ENCODE data around the gene ATF7IP.

The ATF7IP gene

DNA sequence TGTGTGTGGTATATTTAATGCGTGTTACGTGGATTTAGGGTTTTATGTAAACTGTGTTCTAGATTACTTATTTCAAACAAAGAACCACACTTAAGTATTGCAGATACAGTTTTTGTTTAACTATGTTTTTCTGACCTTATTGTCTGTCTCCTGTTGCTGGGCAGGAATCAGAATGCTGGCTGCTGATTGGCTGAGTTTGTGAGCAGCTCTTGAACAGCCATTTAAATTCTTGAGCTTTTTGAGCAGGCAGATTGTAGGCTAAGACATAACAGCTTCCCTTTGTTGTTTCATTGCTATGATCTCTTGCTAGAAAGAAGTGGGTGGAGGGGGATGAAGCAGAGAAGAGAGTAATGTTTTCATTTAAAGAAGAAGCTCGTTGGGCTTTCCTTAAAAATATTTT, 52.2 kb downstream of the ATF7IP start:
- peak; percentile 64 for DNase-seq

DNA sequence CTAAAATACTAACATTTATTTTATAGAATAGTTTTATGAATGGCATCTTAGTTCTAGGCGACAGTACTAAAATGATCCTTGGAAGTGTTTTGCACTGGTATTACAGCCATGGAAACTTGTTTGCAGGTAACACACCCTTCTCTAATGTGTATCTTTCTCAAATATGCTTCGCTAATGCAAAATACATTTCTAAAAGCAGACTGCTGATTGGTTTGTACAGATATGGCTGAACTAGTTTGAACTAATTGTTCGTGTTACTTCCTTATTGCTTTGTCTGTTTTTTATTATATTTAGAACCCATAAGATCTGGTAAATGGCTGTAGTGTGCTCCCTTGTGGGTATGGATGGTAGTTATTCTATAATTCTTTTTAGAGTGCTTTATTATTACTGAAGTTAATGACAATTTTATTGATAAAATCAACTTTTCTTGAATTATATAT, 53.0 kb downstream of the ATF7IP start:
- no peak for DNase-seq

DNA sequence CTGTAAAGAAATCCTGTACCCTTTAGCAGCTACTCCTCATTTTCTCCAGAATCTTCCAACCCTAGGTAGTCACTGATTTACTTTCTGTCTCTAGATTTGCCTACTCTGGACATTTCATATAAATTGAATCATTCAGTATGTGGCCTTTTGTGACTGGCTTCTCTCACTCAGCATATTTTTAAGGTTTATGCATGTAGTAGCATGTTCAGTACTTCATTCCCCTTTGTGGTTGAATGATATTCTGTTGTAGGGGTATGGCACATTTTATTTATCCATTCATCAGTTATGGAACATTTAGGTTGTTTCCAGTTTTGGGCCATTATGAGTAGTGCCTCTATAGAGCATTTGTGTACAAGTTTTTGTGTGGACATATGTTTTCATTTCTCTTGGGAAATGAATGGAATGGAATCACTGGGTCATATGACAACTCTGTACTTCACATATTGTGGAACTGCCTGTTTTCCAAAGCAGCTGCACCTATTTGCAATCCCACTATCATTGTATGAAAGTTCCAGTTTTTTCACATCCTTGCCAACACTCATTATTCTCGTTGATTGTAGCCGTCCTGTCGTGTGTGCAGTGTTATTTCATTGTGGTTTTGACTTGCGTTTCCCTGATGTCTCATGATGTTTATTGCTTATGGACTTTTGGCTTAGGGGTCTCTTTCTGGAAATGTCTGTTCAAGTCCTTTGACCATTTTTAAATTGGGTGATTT, 57.2 kb downstream of the ATF7IP start:
- no peak for DNase-seq

DNA sequence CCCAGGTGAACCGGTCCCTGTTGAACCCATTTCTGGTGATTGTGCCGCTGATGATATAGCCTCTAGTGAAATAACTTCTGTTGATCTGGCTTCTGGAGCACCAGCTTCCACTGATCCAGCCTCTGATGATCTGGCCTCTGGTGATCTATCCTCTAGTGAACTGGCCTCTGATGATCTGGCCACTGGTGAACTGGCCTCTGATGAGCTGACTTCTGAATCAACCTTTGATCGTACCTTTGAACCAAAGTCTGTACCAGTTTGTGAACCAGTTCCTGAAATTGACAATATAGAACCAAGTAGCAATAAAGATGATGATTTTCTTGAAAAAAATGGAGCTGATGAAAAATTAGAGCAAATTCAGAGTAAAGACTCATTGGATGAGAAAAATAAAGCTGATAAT, 59.1 kb downstream of the ATF7IP start:
- no peak for DNase-seq

DNA sequence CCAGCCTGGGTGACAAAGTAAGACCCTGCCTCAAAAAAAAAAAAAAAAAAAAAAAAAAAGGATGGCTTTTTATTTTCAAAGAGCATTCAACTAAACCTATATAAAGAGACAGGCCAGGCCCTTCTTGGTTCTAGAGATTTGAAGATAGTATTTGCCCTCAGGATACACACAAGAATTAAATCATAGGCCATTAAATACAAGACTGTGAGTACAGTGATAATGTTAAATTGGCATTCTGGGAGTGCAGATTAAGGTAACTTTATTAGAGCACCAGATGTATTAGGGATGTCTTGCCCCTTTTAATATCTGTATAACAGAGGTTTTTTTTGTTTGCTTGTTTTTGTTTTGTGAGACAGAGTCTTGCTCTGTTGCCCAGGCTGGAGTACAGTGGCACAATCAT, 61.3 kb downstream of the ATF7IP start:
- DNase-seq, result no peak

DNA sequence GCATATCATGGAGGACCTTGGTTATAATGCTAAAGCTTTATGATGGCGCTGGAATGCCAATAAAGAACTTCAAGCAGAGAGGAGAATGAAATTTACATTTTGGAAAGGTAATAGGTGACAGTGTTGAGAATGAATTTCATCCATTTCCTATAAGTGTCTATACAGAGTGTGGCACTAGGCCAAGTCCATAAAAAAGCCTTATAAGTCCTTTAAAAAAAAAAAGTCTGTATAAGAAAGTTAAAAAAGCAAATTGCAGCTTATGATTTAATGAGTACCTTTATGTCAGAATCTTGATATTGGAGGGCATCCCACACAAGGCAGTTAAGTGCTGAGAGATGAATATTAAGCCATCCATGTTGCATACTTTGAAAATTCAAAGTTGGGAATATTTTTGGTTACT, 62.4 kb downstream of the ATF7IP start:
- no peak for DNase-seq

DNA sequence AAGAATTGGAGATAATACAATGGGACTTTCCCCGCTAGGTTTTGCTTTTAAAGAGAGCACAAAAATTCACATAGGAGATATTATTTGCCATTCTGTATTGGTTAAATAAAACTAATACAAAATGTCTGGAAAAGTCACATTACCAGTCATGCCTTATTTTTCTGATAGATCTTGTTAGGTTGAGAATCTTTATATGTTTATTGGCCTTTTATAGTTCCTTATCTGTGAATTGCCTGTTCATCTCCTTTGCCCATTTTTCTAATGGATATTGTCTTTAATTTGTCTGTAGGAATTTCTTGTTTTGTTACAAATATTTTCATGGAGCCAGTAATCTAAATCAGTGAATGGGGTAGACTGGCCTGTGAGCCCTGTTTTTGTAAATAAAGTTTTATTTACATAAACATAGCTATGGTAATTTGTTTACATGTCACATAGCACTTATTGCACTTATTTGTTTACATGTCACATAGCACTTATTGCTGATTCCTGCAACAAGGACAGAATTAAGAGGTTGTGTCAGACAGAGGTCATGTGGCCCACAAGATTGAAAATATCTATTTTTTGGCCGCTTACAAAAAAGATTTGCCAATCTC, 65.0 kb downstream of the ATF7IP start:
- no peak for DNase-seq

DNA sequence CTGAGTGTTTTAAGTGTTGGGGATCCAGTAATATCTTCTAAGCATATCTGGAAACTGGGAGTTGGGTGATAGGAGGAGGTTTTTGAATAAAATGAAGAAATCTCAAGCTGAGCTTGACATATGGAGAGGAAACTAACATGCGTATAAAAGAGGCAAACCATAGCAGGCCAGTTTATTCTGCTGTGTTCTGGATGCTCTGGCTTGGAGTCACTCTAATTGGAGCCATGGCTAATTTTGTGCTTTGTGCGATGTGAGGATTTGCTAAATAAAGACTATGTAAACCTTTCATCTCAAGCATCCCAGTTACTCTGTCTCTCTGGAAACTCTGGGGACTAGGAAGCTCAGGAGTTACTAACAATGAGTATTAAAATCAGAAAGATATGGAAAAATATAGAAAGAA, 66.5 kb downstream of the ATF7IP start:
- no peak for DNase-seq

DNA sequence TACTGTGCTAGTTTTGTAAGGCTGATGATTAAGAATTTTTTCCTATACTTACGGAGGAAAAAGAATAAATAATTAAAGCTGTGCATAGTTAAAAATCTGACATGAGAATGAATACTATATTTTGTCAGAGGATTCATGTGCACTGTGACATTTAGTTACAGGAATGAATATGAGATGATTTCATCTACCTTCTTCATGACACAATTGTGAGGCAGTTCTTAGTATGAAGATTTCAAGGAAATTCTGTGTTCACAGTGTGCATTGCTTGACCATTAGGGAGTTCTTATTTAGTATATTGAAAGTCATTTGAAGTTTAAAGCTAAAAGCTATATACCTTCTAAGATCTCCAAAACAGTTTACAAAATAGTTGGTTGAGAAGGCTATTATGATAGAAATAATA, 70.1 kb downstream of the ATF7IP start:
- no peak for DNase-seq

DNA sequence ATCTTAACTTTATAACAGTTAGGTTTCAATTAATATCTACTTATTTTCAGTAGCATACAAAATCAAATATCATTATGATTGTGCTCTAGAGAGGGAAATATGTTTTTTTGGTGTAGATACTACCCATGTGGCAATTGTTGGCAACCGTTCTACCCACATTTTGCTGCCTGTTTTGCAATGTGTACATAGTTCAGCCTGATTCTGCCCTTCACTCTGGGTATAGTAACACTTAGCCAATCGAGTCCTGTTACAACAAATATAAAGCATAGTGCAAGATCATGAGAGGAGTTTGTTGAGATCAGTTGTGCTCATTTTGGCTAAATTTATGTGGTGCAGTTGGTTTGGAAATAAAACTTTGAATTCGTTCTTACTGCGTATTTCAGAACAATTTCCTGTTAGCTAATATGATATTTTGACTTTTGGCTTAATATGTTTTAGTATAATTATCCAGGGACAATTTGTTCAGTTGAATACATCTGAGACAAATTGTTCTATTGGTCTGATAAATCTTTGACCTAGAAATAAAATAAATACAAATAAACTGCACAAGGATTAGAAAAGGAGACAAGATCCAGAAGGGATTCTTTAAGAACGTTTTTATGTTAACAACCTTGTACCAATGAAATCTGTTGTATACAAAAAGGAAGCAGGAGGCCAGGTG, 76.9 kb downstream of the ATF7IP start:
- no peak for DNase-seq

DNA sequence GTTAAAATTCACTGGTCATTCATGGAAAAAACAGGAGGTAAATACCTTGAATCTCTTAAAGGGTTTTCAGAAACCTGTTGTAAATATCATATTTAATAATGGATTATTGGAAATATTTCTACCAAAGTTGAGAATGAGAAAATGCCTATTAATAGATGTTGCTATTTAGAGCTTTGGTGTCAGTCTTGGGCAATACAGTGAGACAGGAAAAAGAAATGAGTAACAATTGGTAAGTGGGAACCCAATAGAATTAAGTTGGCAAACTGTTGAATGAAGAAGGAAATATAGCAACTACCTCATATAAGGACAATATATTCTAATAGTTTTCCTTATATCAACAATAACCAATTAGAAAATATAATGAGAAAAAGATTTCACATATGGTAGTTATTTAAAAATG, 78.0 kb downstream of the ATF7IP start:
- DNase-seq, result no peak

DNA sequence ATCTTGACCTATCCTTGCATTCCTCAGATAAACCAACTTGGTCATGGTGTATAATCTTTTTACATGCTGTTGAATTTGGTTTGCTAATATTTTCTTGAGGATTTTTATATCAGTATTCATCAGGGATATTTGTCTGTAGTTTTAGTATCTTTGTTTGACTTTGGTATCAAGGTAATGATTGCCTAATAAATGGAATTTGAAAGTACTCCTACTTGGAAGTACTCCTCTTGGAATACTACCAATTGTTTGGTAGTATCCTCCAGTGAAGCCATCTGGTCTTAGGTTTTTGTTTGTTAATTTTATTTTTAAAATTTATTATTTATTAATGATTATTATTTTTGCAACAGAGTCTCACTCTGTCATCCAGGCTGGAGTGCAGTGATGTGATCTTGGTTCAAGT, 85.0 kb downstream of the ATF7IP start:
- DNase-seq, result no peak

DNA sequence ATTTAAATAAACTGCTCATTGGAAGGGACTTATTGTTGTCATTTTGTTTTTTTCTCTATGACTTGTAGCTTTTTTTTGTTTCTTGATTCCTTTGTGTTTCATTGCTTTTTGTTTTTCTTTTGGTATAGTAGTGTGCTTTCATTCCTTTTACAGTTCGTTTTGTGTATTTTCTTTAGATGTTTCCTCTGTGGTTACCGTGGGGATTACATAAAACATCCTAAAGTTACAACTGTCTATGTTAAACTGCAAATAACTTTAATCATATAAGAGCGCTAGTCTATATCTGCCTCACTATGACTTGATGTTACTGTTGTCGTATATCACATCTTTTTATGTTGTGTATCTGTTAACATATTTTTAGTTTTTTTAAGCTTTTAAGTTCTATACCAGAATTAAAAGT, 86.9 kb downstream of the ATF7IP start:
- no peak for DNase-seq

DNA sequence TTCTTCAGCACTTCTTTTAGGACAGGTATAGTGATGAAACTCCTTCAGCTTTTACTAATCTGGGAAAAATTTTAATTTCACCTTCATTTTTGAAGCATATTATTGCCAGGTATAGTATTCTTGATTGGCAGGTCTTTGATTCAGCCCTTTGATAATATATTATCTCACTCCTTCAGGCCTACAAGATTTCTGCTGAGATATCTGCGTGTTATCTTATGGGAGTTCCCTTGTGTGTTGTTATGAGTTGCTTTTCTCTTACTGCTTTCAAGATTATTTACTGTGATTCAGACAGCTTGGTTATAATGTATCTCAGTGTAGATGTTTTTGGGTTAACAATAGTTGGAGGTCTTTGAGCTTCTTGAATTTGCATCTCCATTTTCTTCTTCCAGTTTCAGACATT, 87.4 kb downstream of the ATF7IP start:
- peak; percentile 2 for DNase-seq

DNA sequence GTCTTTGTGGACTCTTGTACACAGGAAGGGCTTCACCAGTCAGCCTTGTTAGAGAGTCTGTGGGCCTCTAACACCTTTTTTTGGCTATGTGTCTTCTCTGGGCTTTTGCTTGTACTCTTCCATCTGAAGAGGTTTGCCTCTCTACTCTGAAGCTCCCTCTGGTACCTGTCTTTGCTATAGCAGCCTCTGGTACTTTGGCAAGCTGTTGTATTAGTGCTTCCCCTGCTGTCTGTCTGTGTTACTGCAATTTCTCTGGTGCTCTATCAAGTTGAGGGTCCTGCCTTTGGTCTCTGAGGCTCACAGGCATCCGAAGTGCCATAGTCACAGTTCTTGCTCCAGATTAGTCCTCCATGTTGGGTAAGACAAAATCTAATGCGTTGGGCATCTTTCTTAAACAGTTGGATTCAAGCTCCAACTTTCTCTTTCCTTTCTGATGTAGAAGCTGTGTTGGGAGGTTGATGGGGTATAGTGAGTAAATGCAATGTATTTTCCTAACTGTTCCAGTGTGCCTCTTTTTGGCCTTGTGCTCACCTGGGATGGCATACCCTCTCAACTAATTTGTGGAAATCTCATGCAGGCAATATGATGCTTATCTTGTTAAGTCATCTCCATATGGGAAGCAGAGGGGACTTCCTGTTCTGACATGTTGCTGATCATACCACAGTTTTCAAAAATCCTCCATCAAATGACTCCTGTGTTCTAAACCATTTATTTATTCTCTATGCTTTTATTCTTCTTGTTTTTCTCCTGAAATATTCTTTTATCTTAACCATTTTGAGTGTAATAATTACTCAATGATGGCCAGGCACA, 88.8 kb downstream of the ATF7IP start:
- DNase-seq, result peak; percentile 64

DNA sequence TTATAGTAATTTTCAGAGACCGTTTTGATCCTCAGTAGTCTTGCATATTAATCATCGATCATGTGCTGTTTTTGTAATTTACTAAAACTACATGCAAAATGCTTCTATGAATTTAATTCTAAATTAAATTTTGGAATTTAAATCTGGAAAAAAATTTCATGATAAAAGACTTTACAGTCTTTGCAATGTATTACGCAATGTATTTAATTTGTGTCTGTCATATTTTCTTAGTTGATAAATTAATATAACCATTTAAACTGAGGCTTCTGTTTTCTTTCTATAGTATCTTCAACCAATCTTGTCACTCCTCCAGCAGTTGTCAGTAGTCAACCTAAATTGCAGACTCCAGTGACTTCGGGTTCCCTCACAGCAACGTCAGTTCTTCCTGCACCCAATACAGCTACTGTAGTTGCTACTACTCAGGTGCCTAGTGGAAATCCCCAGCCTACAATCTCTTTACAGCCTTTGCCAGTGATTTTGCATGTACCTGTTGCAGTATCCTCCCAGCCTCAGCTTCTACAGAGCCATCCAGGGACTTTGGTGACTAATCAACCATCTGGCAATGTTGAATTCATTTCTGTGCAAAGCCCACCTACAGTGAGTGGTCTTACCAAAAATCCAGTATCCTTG, 94.8 kb downstream of the ATF7IP start:
- no peak for DNase-seq

DNA sequence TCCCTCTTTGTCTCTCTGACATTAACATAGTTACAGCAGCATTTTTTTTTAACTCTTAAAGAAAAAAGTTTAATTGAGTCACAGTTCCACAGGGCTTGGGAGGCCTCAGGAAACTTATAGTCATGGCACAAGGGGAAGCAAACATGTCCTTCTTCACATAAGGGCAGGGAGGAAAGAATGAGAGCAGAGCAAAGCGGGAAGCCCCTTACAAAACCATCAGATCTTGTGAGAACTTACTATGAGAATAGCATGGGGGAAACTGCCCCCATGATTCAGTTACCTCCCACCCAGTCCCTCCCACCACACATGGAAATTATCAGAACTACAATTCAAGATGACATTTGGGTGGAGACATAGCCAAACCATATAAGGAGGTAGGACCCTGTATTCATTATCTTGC, 106.0 kb downstream of the ATF7IP start:
- DNase-seq, result no peak

DNA sequence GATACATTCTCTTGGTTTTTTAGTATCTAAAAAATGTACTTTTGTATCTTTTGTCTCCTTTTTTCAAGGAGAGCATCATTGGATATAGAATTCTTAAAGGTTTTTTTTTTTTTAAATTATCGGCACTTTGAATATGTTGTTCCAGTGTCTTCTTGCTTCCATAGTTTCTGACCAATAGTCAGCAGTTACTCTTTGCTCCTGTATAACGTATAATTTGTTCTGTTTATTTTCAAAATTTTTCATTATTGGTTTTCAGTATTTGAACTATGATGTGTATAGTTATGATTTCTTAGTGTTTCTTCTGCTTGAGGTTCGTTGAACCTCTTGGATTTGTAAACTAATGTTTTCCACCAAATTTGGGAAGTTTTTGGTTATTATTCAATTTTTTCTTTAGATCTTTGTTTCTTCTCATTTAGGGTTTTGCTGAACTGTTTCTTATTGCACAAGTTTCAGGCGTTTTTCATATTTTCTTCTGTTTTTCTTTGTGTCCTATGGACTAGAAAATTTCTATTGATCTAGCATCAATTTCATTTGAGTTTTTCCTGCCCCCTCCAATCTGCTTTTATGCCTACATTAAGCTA, 108.3 kb downstream of the ATF7IP start:
- DNase-seq, result no peak

DNA sequence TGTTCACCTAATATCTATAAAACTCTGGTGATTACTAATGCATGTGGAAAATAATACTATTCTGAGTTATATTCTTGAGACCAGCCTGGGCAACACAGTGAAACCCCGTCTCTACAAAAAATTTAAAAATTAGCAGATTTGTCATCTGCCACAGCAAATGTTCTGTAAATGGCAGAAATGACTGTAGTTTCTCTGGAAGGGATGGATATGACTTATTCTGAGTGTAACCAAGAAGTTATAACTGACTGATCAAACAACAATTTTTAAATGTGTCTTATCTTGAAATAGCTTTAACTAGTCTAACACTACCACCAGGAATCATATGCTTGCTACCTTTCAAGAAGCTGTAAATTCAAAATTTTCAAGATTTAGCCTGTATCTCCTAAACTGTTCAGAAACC, 113.5 kb downstream of the ATF7IP start:
- peak; percentile 42 for DNase-seq

DNA sequence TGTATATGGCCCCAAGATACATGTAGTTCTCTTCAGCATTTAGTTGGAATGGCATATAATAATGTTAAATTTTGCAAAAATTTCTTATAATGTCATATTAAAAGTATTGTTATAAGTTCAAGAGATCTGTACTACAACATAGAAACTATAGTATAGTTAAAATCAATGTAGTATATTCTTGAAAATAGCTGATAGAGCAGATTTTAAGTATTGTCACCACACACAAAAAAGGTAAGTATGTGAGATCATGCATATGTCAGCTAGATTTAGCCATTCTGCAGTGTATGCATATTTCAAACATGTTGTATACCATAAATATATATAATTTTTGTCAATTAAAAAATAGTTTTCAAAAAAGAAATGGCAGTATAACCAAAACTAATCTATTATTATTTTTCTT, 115.7 kb downstream of the ATF7IP start:
- no peak for DNase-seq

DNA sequence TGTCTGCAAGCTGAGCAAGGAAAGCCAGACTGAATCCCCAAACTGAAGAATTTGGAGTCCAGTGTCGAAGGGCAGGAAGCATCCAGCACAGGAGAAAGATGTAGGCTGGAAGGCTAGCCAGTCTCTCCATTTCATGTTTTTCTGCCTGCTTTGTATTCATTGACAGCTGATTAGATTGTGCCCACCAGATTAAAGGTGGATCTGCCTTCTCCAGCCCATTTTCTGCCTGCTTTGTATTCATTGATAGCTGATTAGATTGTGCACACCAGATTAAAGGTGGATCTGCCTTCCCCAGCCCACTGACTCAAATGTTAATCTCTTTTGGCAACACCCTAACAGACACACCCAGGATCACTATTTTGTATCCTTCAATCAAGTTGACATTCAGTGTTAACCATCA, 116.9 kb downstream of the ATF7IP start:
- no peak for DNase-seq

DNA sequence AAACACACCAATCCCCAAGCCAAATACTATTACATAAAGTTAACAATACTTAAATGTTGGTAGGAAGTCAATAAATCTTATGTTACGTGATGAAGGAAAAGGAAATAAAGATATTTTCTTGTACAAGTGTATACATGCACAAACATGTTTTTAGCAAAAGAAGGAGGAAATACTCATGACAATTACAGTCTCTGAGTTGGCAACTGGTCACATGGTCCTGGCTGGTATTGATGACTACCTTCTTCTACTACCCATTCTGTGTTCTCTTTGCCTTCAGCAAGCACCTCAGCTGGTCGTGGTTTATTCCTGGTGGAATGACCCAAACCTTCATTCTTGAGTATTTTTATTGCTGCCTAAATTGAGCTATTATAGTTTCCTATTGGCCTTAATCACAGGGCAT, 117.4 kb downstream of the ATF7IP start:
- DNase-seq, result no peak

DNA sequence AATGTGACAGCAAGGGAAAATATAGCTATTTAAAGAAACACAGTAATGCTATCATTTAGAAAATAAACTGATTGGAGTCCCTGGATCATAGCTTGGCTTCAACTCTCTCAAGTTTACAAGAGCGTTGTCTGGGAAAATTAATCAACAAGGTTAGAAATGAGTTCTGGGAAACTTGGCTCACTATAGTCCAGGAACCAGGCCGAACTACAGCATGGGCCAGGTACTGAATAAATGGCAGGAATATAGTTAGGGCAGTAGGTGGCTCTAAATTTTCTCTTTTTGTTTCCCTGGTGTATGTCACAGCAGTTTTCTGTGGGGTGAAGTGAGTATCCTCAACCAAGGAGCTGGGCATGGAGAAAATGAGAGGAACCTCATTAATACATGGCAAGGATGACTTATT, 129.8 kb downstream of the ATF7IP start:
- DNase-seq, result no peak

Measured in activated CD4-positive, alpha-beta T cell treated with anti-CD3 and anti-CD28 coated beads, Interleukin-10, Interleukin-2, amounts not matched to agents 100 ng/mL and 50 ng/mL, durations not matched to agents 16 hours and 8 hours (primary cell).